ENCODE data around the gene STRIT1.
"Not testable (repeated sequence)": the region's sequence is repeated elsewhere in the genome, so short reads cannot be mapped to it uniquely, and the experiment has no call there.

The STRIT1 gene

DNA sequence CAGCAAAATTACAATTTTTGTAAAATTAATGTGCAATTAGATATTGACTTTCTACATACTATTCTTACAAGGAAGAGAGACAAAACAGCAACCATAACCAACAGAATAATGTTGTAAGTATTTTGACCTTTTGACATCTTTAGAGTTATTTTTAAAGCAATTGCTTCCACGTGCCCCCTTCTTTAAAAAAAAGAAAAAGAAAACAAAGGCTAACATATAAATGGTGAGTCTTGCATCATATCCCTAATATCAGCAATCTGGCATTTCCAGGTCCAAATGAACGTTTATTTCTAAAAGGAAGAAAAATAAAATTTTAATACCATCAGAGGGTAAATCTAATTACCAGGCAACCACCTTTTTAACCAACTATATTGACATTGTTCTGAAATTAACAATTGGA is 19.3 kb upstream of the STRIT1 start:
- no peak for DNase-seq

DNA sequence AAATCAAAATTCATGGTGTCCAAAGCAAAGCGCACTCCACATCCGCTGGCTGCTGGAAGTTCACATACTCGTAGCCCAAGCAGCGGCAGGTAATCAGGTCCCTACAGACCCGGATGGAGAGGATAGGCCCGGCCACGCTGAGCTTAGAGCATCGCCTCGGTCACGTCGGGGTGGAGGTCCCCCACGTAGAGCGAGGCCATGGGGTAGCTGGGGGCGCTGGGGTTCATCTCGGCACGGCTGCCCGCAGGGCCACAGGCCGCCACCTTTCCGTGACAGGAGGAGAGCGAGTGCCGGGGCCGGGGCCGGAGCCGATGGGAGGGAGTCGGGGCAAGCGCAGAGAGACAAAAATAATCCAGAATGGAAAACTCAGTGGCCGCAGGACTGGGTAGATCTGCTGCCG is 16.1 kb upstream of the STRIT1 start:
- no peak for DNase-seq

DNA sequence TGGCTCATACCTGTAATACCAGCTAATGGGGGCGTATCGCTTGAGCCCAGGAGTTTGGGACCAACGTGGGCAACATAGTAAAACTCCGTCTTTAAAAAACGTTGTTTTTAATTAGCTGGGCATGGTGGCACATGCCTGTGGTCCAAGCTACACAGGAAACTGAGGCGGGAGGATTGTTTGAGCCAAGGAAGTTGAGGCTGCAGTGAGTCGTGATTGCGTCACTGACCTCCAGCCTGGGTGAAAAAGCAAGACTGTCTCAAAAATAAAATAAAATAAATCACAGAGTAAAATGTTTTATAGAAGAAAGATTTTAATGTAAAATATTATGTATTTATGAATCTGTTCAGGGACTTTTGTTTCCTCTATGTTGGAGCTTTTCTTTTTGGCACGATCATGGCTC is 15.3 kb upstream of the STRIT1 start:
- DNase-seq = no peak

DNA sequence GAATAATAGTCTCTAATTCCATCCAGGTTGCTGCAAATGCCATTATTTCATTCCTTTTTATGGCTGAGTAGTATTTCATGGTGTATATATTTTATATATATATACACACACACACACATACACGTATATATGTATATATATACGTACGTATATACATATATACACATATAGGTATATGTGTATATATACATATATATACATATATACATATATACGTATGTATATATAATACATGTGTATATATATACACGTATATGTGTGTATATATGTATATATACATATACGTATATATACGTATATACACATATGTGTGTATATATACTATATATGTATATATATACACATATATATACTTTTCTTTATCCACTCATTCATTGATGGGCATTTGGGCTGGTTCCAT is 13.7 kb upstream of the STRIT1 start:
- DNase-seq = no peak

DNA sequence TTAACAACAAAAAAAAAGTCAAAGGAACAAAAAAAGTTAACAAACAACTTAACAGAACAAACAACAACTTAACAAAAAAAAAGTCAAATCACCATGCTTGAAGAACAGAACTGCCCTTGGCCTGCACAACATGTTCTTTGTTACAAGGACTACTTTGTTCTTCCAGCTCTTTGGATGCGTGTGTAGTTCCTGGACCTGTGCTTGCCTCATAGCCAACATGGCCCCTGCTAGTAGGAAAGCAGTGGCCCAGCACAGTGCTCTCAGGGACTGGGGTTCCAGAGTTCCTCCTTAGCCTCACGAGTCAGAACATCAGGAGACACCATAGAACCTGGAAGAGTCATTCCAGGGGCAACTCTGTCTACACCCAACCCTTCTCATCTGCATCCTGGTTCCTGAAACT is 10.9 kb upstream of the STRIT1 start:
- no peak for DNase-seq

DNA sequence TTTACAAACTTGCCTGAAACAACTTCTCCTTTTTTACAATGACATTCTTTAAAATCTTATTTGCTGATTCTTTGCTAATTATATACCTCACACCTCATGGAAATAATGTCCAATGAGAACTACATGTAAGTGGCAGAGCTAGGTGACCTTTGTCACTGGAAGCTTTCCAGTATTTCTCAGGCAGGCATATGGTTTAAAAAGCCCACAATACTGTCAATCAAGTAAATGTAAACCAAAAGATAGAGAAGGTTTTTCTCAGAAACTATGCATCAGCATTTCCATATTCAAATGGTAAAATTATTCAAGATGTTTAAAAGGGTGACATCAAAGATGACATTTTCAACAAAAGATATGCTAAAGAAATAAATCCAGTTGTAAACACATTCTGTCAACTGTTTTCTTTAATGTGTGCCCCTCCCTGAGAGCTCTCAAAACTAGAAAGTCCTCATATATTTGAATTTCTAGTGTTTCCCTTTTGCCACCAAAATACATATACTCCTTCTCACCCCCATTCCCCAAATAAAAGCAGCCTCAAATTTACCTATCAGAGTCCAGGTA is 10.1 kb upstream of the STRIT1 start:
- DNase-seq = no peak

DNA sequence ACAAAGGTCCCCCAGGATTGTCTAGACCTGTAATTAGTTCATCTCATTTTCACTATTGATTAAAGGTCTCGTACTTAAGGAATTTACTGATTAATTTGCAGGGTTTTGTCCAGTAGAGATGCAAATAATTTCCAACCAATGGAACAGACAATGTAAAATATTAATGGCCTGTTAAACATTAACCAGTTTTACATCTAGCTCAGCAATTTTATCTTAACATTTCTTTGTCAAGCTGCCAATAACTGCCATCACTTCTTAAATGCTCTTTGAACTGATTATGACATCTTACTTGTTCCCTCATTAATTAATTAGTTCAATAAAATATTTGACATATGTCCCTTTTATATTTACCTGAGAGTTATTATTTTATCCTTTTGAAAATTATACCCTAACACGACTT is 9.4 kb upstream of the STRIT1 start:
- DNase-seq = no peak

DNA sequence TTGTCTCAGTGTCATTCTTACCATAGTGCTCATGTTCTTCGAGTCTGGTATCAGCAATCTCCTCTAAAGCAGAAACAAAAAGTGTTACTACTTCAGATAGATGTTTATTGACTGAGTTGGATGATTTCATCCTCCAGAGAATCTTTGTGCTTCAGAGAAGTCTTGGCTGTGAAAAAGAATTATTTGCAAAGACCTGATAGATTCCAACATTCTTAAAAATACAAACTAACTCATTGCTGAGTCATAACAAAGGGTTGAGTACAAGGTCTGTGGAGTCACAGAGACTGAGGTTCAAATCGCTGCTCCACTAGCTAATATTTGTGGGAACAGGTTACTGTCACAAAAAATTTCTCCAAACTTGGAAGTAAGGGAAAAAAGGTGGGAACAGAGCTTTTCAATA is 9.0 kb upstream of the STRIT1 start:
- DNase-seq = no peak

DNA sequence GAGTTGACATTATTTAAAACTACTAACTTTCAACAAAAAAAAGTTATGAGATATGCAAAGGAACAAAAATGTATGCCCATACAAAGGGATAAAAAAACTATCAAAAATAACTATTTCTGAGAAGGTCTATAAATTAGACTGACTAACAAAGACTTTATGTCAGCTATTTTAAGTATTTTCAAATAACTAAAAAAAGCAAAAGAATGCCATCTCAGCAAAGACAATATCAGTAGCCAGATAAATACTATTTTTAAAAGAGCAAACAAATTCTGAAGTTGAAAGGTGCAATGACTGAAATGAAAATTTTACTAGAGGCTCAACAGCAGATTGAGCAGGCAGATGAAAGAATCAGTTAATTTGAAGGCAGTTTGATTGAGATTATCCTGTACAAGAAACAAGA is 3.6 kb upstream of the STRIT1 start:
- no peak for DNase-seq

DNA sequence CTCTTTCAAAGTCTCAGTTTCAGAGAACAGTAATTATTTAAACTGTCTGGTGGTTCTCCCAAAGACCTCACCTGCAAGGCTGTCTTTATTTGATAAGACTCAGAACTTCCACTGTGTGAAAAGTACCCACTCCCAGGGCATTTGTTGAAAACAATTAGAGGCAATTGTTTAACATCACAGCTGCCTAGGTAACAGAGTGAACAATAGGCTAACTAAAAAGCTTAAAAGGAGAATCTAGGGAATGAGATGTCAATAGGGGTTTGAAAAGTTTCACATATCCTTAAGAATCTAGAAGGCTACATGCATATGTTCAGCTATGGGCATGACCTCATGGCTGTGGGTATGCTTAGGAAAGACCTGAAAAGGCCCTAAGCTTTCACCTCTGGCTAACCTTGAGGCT is 2.9 kb upstream of the STRIT1 start:
- no peak for DNase-seq

DNA sequence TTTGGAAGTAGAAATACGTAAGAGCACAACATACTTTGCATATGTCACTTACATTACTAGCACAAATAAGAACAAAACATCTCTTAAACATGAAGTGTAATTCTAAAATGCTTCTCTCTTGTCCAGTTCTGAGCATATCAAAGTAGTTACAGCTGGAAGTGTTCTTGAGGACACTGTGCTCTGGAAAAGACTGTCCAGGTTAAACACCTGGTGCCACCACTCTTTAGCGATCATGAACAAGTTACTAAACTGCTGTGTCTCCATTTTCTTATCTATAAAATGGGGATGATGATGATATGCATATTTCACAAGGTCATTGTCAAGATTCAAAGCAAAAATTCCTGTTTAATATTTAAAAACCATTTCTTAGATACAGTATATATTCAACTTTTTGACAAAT is 790 bp downstream of the STRIT1 start:
- no peak for DNase-seq

DNA sequence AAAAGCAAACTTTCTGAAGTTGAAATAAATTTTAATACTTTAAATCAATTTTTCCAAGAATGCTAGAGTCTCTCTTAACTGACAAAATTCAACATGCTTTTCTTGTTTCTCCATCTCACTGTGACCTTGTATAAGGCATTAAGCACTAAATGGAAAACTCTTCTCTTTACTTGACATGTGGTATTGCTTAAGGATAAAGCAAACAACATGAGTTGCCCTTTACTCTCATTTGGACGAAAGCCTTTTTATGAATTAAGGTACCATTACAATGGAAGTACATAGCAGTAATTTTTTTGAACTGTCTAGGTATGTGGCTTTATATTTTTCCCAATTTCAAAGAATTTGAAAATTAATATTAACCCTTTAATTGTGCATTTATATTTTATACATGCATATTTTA is 1.4 kb downstream of the STRIT1 start:
- DNase-seq = no peak

DNA sequence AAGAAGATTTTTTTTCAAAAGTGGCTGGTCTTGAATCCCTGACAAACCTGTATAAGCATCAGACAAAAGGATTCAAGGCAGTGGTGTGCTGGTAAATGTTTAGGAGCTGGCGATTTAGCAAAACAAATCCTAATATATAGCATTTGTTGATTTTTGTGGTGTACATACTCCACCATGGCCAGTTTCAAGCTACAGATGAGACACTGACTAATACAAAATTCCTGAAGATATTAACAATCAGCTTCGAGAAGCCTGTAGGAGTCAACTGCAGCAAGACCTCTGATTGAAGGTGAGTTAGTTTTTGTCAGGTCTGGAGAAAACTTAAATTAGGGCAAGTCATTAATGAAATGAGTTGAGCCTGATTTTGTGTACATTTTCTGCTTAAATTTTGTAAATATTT is 6.7 kb downstream of the STRIT1 start:
- DNase-seq = no peak

DNA sequence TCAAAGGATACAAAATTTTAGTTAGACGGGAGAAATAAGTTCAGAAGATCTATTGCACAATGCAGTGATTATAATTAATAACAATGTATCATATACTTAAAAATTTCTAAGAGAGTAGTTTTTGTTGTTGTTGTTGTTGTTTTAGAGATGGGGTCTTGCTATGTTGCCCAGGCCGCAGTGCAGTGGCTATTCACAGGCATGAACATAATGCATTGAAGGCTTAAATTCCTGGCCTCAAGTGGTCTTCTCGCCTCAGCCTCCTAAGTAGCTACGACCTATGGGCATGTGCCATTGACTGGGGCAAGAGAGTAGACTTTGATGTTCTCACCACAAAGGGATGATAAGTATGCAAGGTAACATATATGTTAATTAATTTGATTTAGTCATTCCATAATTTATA is 7.5 kb downstream of the STRIT1 start:
- no peak for DNase-seq

DNA sequence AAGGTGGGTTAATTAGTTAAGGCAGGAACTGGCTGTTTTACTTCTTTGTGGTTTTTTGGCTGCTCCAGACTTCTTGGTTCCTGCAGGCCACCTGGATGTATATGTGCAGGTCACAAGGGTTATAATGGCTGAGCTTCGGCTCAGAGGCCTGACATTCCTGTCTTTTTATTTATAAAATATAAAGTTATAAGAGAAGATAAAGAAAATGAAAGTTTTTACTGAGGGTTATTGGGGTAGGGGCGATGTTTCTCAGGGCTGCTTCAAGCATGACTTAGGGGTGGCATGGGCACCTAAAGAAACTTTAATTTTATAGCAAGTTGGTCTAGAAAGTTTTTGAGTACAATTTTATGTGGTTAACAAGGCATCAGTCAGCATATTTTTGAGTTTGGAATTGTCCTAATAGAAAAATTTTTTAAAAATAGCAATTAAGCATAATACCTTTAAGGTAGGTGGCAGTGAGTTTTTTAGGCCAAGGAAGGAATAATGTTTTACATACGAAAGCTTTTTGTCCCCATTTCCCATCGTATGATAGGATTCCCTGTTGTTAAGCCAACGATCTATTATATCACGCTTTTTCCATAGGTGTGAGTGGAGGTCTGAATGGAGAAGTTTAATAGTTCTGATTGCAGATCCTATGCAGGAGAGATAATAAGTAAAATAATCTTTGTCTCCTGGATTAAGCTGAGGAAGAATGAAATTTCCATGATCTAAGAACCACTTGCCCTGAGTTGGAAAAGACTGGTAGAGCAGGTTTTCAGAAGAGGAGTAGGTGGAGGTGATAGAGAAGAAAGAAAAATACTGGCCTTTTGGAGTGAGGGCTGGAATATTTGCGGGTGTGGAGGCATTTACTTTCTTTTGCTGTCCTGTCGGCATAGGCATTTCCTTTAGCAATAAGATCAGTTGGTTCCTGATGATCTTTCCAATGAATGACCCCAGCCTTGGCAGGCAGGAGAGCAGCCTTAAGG is 10.1 kb downstream of the STRIT1 start:
- DNase-seq = no peak

DNA sequence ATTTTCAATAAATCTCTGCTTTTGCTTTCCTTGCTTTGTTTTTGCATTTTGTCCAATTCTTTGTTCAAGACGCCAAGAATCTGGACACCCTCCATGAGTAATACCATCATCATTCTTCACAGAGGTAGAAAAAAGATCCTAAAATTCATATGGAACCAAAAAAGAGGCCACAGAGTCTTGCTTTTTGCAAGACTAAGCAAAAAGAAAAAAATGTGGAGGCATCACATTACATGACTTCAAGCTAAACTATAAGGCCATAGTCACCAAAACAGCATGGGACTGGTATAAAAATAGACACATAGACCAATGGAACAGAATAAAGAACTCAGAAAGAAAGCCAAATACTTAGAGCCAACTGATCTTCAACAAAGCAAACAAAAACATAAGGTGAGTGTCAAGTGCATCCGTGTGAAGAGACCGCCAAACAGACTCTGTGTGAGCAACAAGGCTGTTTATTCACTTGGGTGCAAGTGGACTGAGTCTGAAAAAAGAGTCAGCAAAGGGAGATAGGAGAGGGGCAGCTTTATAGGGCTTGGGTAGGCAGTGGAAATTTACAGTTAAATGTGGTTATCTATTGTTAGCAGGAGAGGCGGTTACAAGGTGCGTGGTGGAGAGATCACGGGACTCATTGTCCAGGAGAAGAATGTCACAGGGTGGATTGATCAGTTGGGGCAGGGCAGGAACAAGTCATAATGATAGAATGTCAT is 10.9 kb downstream of the STRIT1 start:
- DNase-seq = no peak

DNA sequence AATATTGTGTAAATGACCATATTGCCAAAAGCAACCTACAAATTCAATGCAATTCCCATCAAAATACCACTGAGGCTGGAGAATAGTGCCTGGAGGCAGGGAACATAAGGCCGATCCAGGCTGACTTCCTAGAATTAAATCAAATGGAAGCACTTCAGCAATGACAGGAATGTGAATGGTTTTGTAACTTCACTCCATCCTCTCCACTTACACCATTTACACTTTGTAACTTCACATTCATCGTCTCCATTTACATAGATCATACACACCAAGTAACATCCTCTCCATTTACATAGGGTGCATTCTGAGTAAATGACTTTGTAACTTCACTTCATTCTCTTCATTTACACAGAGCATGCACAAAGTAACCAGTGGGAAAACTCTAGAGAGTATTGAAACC is 11.6 kb downstream of the STRIT1 start:
- DNase-seq = no peak

DNA sequence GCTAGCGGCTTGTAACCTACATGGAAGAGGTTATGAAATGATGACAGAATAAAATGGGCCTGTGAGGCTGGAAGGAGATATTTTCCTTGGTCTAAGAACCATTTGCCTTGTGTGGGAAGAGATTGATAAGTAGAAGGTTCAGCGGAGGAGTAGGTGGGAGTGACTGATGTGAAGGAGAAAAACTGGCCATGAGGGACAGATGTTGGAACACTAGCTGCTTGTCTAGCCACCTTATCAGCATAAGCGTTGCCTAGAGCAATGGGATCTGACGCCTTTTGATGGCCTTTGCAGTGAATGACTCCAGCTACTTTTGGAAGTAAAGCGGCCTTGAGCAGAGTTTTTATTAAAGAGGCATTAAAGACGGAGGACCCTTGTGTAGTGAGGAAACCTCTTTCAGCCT is 17.4 kb downstream of the STRIT1 start:
- not testable (repeated sequence) for DNase-seq

DNA sequence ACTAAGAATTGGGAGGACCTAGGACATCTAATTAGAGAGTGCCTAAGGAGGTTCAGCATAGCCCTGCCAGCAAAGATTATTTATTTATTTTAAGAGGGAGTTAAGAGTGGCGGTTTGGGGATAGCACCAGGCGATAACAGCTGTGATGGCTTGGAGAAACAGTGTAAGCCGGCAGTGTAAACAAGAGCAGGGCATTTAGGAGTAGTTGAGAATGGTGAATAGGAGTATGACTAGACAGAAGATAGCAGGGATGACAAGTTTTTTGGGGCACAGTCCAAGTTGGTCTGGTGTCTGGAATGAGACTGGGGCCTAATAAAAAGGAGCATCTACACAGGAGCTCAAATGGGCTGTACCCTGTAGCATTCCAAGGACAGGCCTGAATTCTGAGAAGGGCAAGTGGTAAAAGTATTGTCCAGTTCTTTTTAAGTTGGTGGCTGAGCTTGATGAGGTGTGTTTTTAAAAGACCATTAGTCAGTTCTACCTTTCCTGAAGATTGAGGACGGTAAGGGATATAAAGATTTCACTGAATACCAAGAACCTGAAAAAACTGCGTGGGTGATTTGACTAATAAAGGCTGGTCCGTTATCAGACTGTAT is 18.2 kb downstream of the STRIT1 start:
- not testable (repeated sequence) for DNase-seq

DNA sequence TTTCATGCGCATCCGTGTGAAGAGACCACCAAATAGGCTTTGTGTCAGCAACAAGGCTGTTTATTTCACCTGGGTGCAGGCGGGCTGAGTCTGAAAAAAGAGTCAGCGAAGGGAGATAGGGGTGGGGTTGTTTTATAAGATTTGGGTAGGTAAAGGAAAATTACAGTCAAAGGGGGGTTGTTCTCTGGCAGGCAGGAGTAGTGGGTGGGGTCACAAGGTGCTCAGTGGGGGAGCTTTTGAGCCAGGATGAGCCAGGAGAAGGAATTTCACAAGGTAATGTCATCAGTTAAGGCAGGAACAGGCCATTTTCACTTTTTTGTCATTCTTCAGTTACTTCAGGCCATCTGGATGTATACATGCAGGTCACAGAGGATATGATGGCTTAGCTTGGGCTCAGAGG is 19.0 kb downstream of the STRIT1 start:
- DNase-seq = not testable (repeated sequence)

DNA sequence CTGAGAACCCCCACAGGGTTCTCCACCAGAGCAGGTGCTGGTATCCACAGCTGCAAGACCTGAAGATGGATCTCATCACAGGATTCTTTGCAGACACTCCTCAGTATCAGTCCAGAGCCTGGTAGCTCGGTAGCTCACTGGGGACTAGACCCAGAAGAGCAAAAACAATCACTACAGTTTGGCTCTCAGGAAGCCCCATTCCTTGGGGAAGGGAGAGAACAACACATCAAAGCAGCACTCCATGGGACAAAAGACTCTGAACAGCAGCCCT is 22.2 kb downstream of the STRIT1 start:
- no peak for DNase-seq

DNA sequence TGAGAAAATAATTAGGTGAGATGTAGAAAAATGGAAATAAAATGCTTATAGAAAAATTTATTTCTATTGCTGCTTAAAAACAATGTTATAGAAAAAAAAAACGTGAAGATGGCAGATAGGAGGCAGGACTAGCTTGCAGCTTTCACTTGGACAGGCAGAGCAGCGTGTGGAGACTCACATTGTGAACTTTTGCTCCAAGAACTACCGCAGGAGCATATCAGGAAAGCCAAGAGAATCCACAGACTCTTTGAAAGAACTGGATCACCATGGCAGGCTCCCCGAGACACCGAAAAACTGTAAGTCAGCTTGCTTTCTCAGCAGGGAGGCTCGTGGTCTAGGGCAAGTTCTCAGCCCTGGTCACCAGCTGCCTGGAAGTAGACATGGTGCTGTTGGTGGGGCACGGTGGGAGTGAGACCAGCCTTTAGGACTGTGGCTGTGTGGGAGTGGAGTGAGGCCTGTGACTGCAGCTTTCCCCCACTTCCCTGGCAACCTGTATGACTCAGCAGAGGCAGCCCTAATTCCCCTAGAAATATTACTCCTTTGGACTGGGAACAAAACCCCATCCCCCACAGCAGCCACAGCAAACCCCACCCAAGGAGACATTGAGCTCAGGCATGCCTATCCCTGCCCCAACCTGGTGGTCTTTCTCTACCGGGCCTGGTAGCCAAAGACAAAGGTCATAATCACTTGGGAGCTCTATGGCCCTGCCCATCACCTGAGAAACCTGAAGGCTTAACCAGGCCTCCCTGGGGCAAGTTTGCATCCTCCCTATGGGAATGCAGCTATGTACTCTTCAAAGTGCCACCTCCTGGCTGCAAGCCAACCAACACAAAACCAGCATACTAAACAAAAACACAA is 22.8 kb downstream of the STRIT1 start:
- no peak for DNase-seq

DNA sequence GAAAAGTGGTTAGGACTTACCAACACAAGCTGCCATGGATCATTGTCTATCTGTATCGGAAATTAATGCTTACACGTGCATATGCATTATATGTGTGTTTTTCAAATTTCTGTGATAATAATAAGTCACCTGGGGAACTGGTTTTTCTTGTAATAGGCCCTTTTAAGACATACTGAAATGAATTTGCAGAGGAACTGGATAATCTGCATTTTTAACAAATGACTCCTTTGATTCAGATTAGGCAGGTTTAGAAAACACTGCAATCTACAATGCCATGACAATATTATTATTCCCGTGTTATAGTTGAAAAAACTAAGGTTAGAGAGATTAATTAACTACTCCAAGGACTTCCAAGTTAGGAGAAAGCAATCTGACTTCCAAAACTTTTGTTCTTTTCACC is 23.4 kb downstream of the STRIT1 start:
- DNase-seq = no peak
